WTC11 (cell line): ENCODE measurements around the gene CLSTN2. TPM values are rescaled to one million over a fixed set of nuclear protein-coding genes. Genes with fewer than 3 reads are reported as not detected.

Experiments used
- ATAC-seq: fragments of 200-7000 bp; cut with Tn5 transposase; 2 replicates; pipeline ENCODE4 v1.10.0; 2021; ENCODE audit warnings: mild to moderate bottlenecking, moderate library complexity
- CTCF ChIA-PET: fragments of 300-600 bp; sonication (Branson Sonifier 250); formaldehyde crosslinking; loops from one replicate; lab custom pipeline; 2021; ENCODE audit warnings: antibody characterized with exemption; lab: Charles Lee
- POLR2A ChIA-PET: fragments of 350-600 bp; sonication (Branson Sonifier 250); formaldehyde crosslinking; loops from one replicate; lab custom pipeline; 2021; ENCODE audit warnings: antibody characterized with exemption; lab: Charles Lee
- DNase-seq: peaks from one replicate; pipeline ENCODE4 v3.0.0; 2021; ENCODE audit warnings: low spot score
- H3K27ac Mint-ChIP-seq: 2 replicates; pipeline ENCODE4 v1.8.0; 2021; ENCODE audit warnings: mixed read lengths
- H3K27me3 Mint-ChIP-seq: 2 replicates; pipeline ENCODE4 v1.8.0; 2021; ENCODE audit warnings: low read depth, mild to moderate bottlenecking, moderate library complexity, mixed read lengths
- H3K36me3 Mint-ChIP-seq: 2 replicates; pipeline ENCODE4 v1.8.0; 2021; ENCODE audit warnings: mixed read lengths
- H3K4me1 Mint-ChIP-seq: 2 replicates; pipeline ENCODE4 v1.8.0; 2022; ENCODE audit warnings: mixed read lengths
- H3K4me3 Mint-ChIP-seq: 2 replicates; pipeline ENCODE4 v1.8.0; 2021; ENCODE audit warnings: mild to moderate bottlenecking, moderate library complexity, mixed read lengths
- H3K9me3 Mint-ChIP-seq: 2 replicates; pipeline ENCODE4 v1.8.0; 2021; ENCODE audit warnings: mixed read lengths
- E2F1 ChIP-seq: sonication (generic); formaldehyde crosslinking; IDR thresholded peaks from 2 replicates; pipeline ENCODE4 v1.8.0; 2022; ENCODE audit warnings: mild to moderate bottlenecking, missing genetic modification reagents
- E2F4 ChIP-seq: sonication (generic); formaldehyde crosslinking; IDR thresholded peaks from 2 replicates; pipeline ENCODE4 v1.8.1; 2022; ENCODE audit warnings: low read depth, mild to moderate bottlenecking, moderate library complexity, missing genetic modification reagents, borderline replicate concordance
- EMX1 ChIP-seq: fragments of 250-450 bp; sonication (Bioruptor Pico); IDR thresholded peaks from 2 replicates; pipeline ENCODE4 v1.8.0; 2021; ENCODE audit warnings: mild to moderate bottlenecking
- HMGA2 ChIP-seq: fragments of 250-450 bp; sonication (Bioruptor Pico); IDR thresholded peaks from 2 replicates; pipeline ENCODE4 v1.4.0; 2021; ENCODE audit warnings: mild to moderate bottlenecking, moderate library complexity
- NFE2L1 ChIP-seq: sonication (generic); formaldehyde crosslinking; IDR thresholded peaks from 2 replicates; pipeline ENCODE4 v1.8.1; 2023; ENCODE audit warnings: missing genetic modification reagents
- ZNF281 ChIP-seq: sonication (generic); formaldehyde crosslinking; IDR thresholded peaks from 2 replicates; pipeline ENCODE4 v1.8.0; 2023; ENCODE audit warnings: mild to moderate bottlenecking, missing genetic modification reagents
- total RNA-seq: library from RNA; stranded (reverse); gene quantifications from 3 replicates; pipeline ENCODE4 v1.2.3, GENCODE V29; 2021
- TF ChIP-seq, protein P1 (sequence below): fragments of 200-600 bp; IDR thresholded peaks from 2 replicates; pipeline ENCODE4 v1.8.0; 2022; ENCODE audit warnings: antibody characterized with exemption
- TF ChIP-seq, protein P2 (sequence below): sonication (generic); formaldehyde crosslinking; conservative IDR thresholded peaks from 2 replicates; pipeline ENCODE4 v1.8.1; 2023; ENCODE audit warnings: mild to moderate bottlenecking, low read depth, missing genetic modification reagents, moderate library complexity
- TF ChIP-seq, protein P3 (sequence below): sonication (generic); formaldehyde crosslinking; IDR thresholded peaks from 2 replicates; pipeline ENCODE4 v1.8.0; 2022; ENCODE audit warnings: missing genetic modification reagents

The CLSTN2 gene
- total RNA-seq, 1 experiment from 2014 or later: 0.35 TPM

- no peaks in the 10 kb centered on the region; the same call in 1 of the 2 replicates for H3K27me3 Mint-ChIP-seq
- no peak overlapping the region for H3K4me3 Mint-ChIP-seq
- TF ChIP-seq, protein P1, sequence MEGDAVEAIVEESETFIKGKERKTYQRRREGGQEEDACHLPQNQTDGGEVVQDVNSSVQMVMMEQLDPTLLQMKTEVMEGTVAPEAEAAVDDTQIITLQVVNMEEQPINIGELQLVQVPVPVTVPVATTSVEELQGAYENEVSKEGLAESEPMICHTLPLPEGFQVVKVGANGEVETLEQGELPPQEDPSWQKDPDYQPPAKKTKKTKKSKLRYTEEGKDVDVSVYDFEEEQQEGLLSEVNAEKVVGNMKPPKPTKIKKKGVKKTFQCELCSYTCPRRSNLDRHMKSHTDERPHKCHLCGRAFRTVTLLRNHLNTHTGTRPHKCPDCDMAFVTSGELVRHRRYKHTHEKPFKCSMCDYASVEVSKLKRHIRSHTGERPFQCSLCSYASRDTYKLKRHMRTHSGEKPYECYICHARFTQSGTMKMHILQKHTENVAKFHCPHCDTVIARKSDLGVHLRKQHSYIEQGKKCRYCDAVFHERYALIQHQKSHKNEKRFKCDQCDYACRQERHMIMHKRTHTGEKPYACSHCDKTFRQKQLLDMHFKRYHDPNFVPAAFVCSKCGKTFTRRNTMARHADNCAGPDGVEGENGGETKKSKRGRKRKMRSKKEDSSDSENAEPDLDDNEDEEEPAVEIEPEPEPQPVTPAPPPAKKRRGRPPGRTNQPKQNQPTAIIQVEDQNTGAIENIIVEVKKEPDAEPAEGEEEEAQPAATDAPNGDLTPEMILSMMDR: no peak
- no peak for TF ChIP-seq HMGA2 (CRISPR knock-in tag)
- H3K27ac Mint-ChIP-seq: no peak overlapping the region
- ChIA-PET POLR2A (no interaction called here), CTCF (no interaction called here)
- no peaks in the 10 kb centered on the region for H3K36me3 Mint-ChIP-seq
- DNase-seq (no peak), ATAC-seq (no peak)
- no peaks in the 10 kb centered on the region for H3K9me3 Mint-ChIP-seq
- H3K4me1 Mint-ChIP-seq: peaks cover 21% of the 10 kb centered on the region
These were observed 493.4 kb downstream of the CLSTN2 start for GRCh38 chr3:140428380-140428779.

DNA sequence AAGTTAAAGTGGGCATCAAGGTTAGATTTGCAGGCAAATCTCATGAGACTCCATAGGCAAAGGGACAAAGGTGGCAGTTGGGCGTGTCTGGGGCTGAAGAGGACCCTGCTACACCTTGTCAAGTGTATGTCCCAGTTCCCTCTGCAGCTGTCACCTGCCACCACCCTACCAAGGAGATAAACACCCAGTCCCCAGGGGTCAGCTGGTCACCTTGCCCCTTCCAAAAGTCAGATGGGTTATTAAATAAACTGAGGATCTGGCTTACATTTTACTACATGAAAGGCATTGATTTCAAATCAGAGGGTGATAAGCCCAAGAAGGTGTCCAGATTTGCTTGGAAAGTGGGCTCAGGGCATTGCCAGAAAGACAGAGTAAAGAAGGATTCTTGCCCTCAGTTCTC is 494.8 kb downstream of the CLSTN2 start:
- POLR2A ChIA-PET: no interaction called here
- Mint-ChIP-seq H3K4me1 (peaks cover 9% of the 10 kb centered on the region), H3K27ac (no peak overlapping the region), H3K36me3 (no peaks in the 10 kb centered on the region), H3K9me3 (no peaks in the 10 kb centered on the region), H3K27me3 (no peaks in the 10 kb centered on the region; the same call in 1 of the 2 replicates), H3K4me3 (no peak overlapping the region)
- no peak for DNase-seq
- no peak for ATAC-seq
- CTCF ChIA-PET: no interaction called here
- no peak for TF ChIP-seq NFE2L1 (CRISPR knock-in tag)
- TF ChIP-seq, protein P2, sequence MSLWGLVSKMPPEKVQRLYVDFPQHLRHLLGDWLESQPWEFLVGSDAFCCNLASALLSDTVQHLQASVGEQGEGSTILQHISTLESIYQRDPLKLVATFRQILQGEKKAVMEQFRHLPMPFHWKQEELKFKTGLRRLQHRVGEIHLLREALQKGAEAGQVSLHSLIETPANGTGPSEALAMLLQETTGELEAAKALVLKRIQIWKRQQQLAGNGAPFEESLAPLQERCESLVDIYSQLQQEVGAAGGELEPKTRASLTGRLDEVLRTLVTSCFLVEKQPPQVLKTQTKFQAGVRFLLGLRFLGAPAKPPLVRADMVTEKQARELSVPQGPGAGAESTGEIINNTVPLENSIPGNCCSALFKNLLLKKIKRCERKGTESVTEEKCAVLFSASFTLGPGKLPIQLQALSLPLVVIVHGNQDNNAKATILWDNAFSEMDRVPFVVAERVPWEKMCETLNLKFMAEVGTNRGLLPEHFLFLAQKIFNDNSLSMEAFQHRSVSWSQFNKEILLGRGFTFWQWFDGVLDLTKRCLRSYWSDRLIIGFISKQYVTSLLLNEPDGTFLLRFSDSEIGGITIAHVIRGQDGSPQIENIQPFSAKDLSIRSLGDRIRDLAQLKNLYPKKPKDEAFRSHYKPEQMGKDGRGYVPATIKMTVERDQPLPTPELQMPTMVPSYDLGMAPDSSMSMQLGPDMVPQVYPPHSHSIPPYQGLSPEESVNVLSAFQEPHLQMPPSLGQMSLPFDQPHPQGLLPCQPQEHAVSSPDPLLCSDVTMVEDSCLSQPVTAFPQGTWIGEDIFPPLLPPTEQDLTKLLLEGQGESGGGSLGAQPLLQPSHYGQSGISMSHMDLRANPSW: no peak
- no peak for TF ChIP-seq E2F1
- TF ChIP-seq ZNF281 (CRISPR knock-in tag): no peak
- TF ChIP-seq E2F4: no peak
- TF ChIP-seq, protein P3, sequence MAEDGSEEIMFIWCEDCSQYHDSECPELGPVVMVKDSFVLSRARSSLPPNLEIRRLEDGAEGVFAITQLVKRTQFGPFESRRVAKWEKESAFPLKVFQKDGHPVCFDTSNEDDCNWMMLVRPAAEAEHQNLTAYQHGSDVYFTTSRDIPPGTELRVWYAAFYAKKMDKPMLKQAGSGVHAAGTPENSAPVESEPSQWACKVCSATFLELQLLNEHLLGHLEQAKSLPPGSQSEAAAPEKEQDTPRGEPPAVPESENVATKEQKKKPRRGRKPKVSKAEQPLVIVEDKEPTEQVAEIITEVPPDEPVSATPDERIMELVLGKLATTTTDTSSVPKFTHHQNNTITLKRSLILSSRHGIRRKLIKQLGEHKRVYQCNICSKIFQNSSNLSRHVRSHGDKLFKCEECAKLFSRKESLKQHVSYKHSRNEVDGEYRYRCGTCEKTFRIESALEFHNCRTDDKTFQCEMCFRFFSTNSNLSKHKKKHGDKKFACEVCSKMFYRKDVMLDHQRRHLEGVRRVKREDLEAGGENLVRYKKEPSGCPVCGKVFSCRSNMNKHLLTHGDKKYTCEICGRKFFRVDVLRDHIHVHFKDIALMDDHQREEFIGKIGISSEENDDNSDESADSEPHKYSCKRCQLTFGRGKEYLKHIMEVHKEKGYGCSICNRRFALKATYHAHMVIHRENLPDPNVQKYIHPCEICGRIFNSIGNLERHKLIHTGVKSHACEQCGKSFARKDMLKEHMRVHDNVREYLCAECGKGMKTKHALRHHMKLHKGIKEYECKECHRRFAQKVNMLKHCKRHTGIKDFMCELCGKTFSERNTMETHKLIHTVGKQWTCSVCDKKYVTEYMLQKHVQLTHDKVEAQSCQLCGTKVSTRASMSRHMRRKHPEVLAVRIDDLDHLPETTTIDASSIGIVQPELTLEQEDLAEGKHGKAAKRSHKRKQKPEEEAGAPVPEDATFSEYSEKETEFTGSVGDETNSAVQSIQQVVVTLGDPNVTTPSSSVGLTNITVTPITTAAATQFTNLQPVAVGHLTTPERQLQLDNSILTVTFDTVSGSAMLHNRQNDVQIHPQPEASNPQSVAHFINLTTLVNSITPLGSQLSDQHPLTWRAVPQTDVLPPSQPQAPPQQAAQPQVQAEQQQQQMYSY: no peak
- TF ChIP-seq EMX1 (CRISPR knock-in tag): no peak
